Measurements from ENCODE around the gene CLASP1.

CLASP1 gene

DNA sequence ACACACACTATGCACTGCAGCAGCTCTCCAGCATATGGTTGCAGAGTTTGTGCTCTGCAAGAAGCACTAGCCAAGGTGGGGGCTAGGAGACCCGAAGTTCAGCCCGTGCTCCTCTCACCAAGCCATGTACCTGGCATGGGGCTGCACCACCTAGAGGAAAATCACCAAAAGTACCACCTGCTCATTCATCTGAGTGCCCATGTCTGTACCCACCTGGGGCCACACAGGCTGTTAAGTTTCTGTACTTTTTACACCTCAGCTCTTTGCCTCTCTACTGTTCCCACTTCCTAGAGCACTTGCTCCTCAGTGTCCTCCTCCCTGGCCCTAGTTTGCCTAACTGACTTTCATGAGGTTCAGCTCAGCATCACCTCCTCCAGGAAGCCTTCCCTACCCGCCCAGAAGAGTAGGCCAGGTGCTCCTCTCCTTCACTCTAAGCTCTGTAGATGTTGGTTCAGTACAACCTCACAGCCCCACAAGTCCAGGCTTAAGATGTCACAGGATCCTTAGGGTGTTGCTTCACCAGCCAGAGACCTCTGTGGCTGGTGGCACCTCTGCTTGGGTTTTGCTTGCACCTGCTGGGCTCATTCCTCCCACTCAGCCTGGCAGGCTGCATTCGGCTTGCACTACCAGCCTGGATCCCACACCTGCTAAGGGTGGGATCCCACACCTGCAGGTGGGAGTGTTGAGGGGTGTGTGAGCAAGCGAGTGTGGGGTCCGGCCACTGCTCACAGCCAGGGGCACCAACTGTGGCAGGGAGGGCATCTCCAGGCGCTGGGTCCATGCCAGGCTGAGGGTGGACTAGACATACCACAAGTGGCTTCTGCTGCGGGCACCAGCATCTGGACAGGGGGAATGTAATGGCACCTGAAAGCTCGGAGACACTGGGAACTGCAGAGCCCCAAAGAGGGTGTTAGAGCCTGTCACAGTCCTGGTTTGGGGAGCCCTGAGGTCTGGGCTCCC, 354.1 kb downstream of the CLASP1 start:
- in situ Hi-C loops (cut with MboI; ENCODE audit: low sequenced_read_pairs): no loop called here

DNA sequence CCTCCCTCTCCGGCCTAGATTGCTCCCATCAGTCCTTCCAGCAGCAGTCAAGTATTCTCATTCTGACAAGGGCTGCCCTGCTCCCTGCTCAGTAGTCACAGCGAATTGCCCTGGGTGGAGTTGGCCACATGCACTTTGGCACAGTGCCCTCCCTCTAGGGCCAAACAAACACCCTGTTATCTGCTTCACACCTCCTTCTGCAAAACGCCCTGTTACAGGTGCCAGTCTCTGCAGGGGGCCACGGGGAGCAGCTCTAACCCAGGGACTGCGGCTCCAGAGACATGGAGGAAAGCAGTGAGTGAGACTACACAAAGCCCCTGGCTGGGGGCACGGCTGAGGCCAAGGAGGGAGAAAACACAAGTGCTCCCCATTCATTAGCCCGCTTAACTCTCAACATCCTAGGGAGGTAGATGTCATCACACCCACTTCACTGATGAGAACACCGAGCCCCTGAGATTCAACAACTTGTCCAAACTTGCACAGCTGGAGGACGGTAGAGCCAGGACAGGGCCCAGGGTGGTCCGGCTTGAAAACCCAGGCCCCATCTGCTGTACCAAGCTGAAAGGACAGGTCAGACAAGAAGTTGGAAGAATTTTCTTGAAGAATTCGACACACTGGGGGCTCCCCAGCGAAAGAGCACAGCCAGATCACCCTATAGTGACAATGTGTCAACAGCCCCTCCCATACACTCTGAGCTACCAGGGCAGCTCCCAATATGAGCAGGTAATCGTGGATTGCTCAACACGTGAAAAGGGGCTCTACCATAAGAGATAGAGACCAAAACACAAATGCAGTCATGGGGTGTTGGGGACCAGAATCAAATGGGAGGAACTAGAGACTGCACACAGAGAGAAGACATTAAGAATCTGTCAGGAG, 355.6 kb downstream of the CLASP1 start:
- in situ Hi-C loops (cut with MboI; ENCODE audit: low sequenced_read_pairs): no loop called here

DNA sequence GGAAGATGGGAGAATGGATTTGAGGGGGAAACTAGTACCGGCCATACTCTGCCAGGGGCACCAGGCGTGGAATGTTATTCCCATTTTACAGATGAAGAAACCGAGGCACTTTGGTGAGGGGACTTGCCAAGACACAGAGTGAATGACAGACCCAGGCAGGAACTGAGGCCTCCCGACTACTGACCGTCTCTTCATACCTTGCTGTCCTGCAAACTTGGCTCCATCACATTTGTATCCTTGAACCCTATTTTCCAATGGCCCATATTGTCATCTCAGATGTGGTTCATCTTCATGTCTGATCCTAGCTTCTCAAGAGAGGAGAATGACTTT, 358.0 kb downstream of the CLASP1 start:
- in situ Hi-C loops (cut with MboI; ENCODE audit: low sequenced_read_pairs): no loop called here

DNA sequence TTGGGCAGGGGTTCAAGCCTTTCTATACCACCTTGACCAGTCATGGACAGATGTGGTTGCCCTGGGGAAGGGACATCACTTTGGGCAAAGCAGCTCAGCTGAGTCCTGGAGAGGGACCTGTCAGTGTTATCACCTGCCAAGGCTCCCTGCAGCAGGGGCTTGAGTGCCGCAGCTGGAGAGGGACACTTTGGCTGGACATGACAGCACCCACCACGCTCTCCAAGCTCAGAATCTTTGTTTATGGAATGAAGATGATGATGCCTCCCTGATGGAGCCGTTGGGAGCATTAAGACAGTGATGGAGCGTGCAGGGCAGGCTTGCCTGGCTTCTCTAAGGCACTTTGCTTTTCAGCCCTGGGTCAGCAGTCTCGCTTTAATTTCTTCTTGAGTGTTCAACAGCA, 360.0 kb downstream of the CLASP1 start:
- in situ Hi-C loops (cut with MboI; ENCODE audit: low sequenced_read_pairs): no loop called here

DNA sequence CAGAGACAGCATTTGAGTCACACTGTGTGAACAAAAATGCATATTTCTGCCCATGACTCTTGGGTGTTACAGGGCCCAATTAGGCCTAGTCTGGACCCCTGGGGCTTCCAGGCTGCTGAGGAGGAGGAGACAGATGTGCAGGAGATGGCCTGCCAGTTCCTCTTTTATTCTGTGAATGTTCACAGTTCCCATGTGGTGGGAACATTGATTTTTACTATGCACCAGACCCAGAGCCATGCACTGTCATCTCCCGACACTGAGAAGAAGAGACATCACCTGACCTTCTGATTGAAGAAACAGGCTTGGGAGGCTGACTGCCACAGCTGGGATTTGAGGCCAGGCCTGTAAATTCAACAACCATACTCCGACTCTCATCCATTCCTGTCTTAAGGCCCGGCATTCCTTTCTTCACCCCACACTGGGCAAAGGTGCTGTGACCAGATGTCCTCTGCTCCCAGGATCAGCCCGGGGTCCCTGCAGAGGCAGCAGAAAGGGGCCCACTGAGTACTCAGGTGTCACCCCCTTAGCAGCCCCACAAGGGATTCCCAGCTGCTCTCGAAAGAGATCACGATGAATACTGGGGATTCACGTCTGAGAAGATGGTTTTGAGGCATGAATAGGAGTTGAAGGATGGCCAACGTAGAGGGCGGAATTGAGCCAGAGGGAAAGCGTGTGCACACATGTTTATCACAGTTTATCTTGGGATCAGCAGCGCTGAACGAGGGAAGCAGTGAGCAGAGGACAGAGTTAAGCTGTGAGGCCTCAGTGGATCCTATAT, 360.6 kb downstream of the CLASP1 start:
- in situ Hi-C loops (cut with MboI; ENCODE audit: low sequenced_read_pairs): no loop called here

DNA sequence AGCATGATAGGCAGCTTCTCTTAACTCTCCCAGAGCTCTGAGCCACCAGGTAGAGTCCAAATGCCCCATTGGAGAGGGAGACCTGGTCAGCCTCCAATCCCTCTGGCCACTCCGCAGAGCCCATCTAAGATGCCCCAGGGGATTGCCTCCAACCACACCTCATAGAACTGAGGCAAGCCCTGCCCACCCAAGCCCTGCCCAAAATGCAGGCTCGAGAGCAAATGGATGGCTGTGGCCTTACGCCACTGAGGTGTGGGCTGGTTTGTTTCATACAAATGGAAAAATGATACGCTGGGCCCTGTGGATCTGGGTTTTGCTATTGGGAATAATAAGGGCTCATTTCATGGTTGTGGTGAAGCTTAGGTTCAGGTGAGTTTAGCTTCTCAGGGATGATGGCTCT, 361.3 kb downstream of the CLASP1 start:
- in situ Hi-C loops (cut with MboI; ENCODE audit: low sequenced_read_pairs): no loop called here
